ENCODE measurements around the gene NDUFB6. TPM values are rescaled to one million over a fixed set of nuclear protein-coding genes. Genes with fewer than 3 reads are reported as not detected.
"Not testable (repeated sequence)": the region's sequence is repeated elsewhere in the genome, so short reads cannot be mapped to it uniquely, and the experiment has no call there.

NDUFB6 gene
- 185 and 206 TPM in 2 replicates for total RNA-seq (2014; rRNA removed; shearing (Covaris generic))

- DNase-seq (ENCODE audit: low read depth), result peak; percentile 95
Measured at GRCh38 chr9:32572900-32573523, at the start of gene NDUFB6. NDUFB6 (minus strand) TSS chr9:32573159; CDS start chr9:32573060, 99 bp downstream.

- no peak for DNase-seq (ENCODE audit: low read depth)
Measured at GRCh38 chr9:32618261-32618660, 45.3 kb upstream of the NDUFB6 start.

GRCh38 chr9:32606811-32607210, 33.9 kb upstream of the NDUFB6 start:
- DNase-seq (ENCODE audit: low read depth), result no peak

GRCh38 chr9:32603914-32604852, 31.2 kb upstream of the NDUFB6 start:
- peak; percentile 98 for DNase-seq (ENCODE audit: low read depth)

GRCh38 chr9:32599021-32599420, 26.1 kb upstream of the NDUFB6 start:
- not testable (repeated sequence) for DNase-seq (ENCODE audit: low read depth)

GRCh38 chr9:32596936-32597335, 24.0 kb upstream of the NDUFB6 start:
- DNase-seq (ENCODE audit: low read depth), result no peak

GRCh38 chr9:32596096-32596865, 23.3 kb upstream of the NDUFB6 start:
- DNase-seq (ENCODE audit: low read depth), result no peak

- DNase-seq (ENCODE audit: low read depth), result peak; percentile 49
Measured at GRCh38 chr9:32590898-32591297, 17.9 kb upstream of the NDUFB6 start.

- no peak for DNase-seq (ENCODE audit: low read depth)
Measured at GRCh38 chr9:32590476-32590875, 17.5 kb upstream of the NDUFB6 start.

GRCh38 chr9:32589083-32589723, 16.2 kb upstream of the NDUFB6 start:
- DNase-seq (ENCODE audit: low read depth), result peak; percentile 64

- DNase-seq (ENCODE audit: low read depth), result peak; percentile 44
Measured at GRCh38 chr9:32587901-32588300, 14.9 kb upstream of the NDUFB6 start.

GRCh38 chr9:32584784-32585183, 11.8 kb upstream of the NDUFB6 start:
- no peak for DNase-seq (ENCODE audit: low read depth)

GRCh38 chr9:32581512-32582143, 8.7 kb upstream of the NDUFB6 start:
- peak; percentile 62 for DNase-seq (ENCODE audit: low read depth)

- no peak for DNase-seq (ENCODE audit: low read depth)
Measured at GRCh38 chr9:32580631-32581300, 7.8 kb upstream of the NDUFB6 start.

GRCh38 chr9:32579706-32580331, 6.9 kb upstream of the NDUFB6 start:
- DNase-seq (ENCODE audit: low read depth), result peak; percentile 60

- DNase-seq (ENCODE audit: low read depth), result no peak
Measured at GRCh38 chr9:32578976-32579375, 6.0 kb upstream of the NDUFB6 start.

GRCh38 chr9:32577316-32577715, 4.4 kb upstream of the NDUFB6 start:
- DNase-seq (ENCODE audit: low read depth), result no peak

GRCh38 chr9:32574858-32575257, 1.9 kb upstream of the NDUFB6 start:
- no peak for DNase-seq (ENCODE audit: low read depth)

- DNase-seq (ENCODE audit: low read depth), result no peak
Measured at GRCh38 chr9:32573821-32574220, 862 bp upstream of the NDUFB6 start.
